PC-9 (cell line): ENCODE data around the gene ICE2. TPM values are rescaled to one million over a fixed set of nuclear protein-coding genes. Genes with fewer than 3 reads are reported as not detected.
A peak's percentile ranks its signal among the peaks of the same experiment; 100 is the strongest.

ENCODE experiments used
- BruUV-seq: library from RNA; stranded (reverse); fragments of 400-500 nt; replicated peaks from 2 replicates; lab custom pipeline; 2021; lab: Mats Ljungman, UMichigan
- CTCF ChIA-PET: fragments of 300-600 bp; sonication (Branson Sonifier 250); formaldehyde crosslinking; loops from one replicate; lab custom pipeline; 2022; ENCODE audit warnings: antibody characterized with exemption; lab: Charles Lee
- POLR2A ChIA-PET: fragments of 300-600 bp; sonication (Branson Sonifier 250); formaldehyde crosslinking; loops from one replicate; lab custom pipeline; 2022; ENCODE audit warnings: antibody characterized with exemption; ENCODE audit not compliant: unreplicated experiment; lab: Charles Lee
- DNase-seq, 2 experiments: peaks; one replicate each; pipeline versions ENCODE4 v3.0.0 to v3.0.0-alpha.2; 2015 to 2022; ENCODE audit warnings: mixed read lengths in 1 of 2
- H2AFZ ChIP-seq: fragments of 200-600 bp; sonication (generic); 2 replicates; pipeline ENCODE4 v1.8.1; 2017; ENCODE audit warnings: antibody characterized with exemption
- H3F3A ChIP-seq: fragments of 200-600 bp; sonication (generic); 2 replicates; pipeline ENCODE4 v1.8.1; 2017; ENCODE audit warnings: antibody characterized with exemption, mild to moderate bottlenecking, low read depth; ENCODE audit not compliant: insufficient read depth
- H3K27ac ChIP-seq: fragments of 200-600 bp; sonication (generic); 2 replicates; pipeline ENCODE4 v1.6.1; 2016; ENCODE audit warnings: mixed run types
- H3K27me3 ChIP-seq: fragments of 200-600 bp; sonication (generic); 2 replicates; pipeline ENCODE4 v1.6.1; 2016; ENCODE audit warnings: low read depth, mixed run types; ENCODE audit not compliant: insufficient read depth
- H3K36me3 ChIP-seq: fragments of 200-600 bp; sonication (generic); 2 replicates; pipeline ENCODE4 v1.6.1; 2016; ENCODE audit warnings: low read depth, mixed run types
- H3K4me1 ChIP-seq: fragments of 200-600 bp; sonication (generic); replicated peaks from 2 replicates; pipeline ENCODE4 v1.6.1; 2016; ENCODE audit warnings: mixed run types; ENCODE audit not compliant: insufficient read depth
- H3K4me2 ChIP-seq: fragments of 200-600 bp; sonication (generic); 2 replicates; pipeline ENCODE4 v1.6.1; 2017; ENCODE audit warnings: mixed run types
- H3K4me3 ChIP-seq: fragments of 200-600 bp; sonication (generic); 2 replicates; pipeline ENCODE4 v1.6.1; 2016; ENCODE audit warnings: mixed run types
- H3K79me2 ChIP-seq: fragments of 200-600 bp; sonication (generic); 2 replicates; pipeline ENCODE4 v1.6.1; 2017; ENCODE audit warnings: low read depth, mixed run types
- H3K9me2 ChIP-seq: fragments of 200-600 bp; sonication (generic); 2 replicates; pipeline ENCODE4 v1.8.1; 2017; ENCODE audit warnings: mild to moderate bottlenecking; ENCODE audit not compliant: insufficient read depth
- H3K9me3 ChIP-seq: fragments of 200-600 bp; sonication (generic); 2 replicates; pipeline ENCODE4 v1.8.1; 2016; ENCODE audit warnings: low read depth; ENCODE audit not compliant: insufficient read depth
- H4K20me1 ChIP-seq: fragments of 200-600 bp; sonication (generic); 2 replicates; pipeline ENCODE4 v1.8.1; 2017; ENCODE audit not compliant: insufficient read depth
- EZH2 ChIP-seq: fragments of 200-600 bp; sonication (generic); IDR thresholded peaks from 2 replicates; pipeline ENCODE4 v1.8.0; 2017; ENCODE audit warnings: antibody characterized with exemption, low read depth
- intact Hi-C: fragments of 100-400 bp; cut with micrococcal nuclease; formaldehyde crosslinking; loops from one replicate; pipeline ENCODE4 v1.10.0; 2022; ENCODE audit not compliant: unreplicated experiment
- total RNA-seq: library from RNA; stranded (reverse); gene quantifications from 2 replicates; pipeline ENCODE4 v1.2.3, GENCODE V29; 2021
- TF ChIP-seq, protein P1 (sequence below): fragments of 200-600 bp; sonication (generic); conservative IDR thresholded peaks from 2 replicates; pipeline ENCODE4 v1.6.1; 2017; ENCODE audit warnings: mixed run types, antibody characterized with exemption, mild to moderate bottlenecking, moderate library complexity

Gene ICE2
- total RNA-seq, 1 experiment from 2014 or later, result 67.5 TPM

DNA sequence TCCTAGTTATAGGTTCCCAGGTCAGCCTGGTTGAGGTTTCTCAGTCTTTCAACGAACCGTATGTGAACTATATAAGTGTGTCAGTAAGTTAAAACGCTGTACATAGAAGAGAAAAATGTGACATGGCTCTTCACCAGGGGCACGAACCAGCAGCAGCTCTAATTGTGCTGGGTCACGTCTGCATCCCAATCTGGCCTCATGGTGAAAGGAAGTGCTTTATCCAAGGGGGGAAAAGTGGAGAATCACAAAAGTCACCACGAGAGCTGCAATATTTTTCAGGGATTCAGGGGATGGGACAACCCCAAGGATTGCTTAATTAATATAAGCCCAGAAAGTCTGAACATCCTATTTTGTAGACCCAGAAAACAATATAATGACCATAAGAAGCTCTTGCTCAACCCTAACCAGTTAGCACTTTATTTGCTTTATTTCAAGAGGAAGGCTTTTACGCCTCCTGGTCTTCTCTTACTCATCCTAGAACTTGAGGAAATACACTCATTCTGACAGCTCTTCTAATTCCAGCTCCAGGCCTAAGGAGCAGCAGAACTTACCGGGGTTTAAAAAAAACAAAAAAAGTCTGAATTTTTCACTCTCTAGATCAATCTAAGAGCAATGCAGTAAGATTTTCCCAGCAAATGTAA, 97.7 kb downstream of the ICE2 start:
- H3K27me3 ChIP-seq, result no peaks in the 10 kb centered on the region
- peaks cover 54% of the 10 kb centered on the region for H3K79me2 ChIP-seq
- peak in 1 of 2 experiments; percentile 59 for DNase-seq
- ChIA-PET POLR2A (interaction anchor here (0.6 to 0.8 kb wide), 3 partner anchors 10 to 19 kb away, joined by 4 to 9 read pairs (median 7); no protein-coding TSS in a partner anchor), CTCF (no interaction called here)
- intact Hi-C loops, result no loop called here
- H3K9me3 ChIP-seq, result no peaks in the 10 kb centered on the region
- H3K36me3 ChIP-seq, result no peaks in the 10 kb centered on the region
- peaks cover 22% of the 10 kb centered on the region for H3F3A ChIP-seq
- TF ChIP-seq EZH2, result no peak
- TF ChIP-seq, protein P1, sequence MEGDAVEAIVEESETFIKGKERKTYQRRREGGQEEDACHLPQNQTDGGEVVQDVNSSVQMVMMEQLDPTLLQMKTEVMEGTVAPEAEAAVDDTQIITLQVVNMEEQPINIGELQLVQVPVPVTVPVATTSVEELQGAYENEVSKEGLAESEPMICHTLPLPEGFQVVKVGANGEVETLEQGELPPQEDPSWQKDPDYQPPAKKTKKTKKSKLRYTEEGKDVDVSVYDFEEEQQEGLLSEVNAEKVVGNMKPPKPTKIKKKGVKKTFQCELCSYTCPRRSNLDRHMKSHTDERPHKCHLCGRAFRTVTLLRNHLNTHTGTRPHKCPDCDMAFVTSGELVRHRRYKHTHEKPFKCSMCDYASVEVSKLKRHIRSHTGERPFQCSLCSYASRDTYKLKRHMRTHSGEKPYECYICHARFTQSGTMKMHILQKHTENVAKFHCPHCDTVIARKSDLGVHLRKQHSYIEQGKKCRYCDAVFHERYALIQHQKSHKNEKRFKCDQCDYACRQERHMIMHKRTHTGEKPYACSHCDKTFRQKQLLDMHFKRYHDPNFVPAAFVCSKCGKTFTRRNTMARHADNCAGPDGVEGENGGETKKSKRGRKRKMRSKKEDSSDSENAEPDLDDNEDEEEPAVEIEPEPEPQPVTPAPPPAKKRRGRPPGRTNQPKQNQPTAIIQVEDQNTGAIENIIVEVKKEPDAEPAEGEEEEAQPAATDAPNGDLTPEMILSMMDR, result no peak
- H3K4me1 ChIP-seq, result peaks cover 24% of the 10 kb centered on the region
- no peak overlapping the region for H3K4me3 ChIP-seq
- peak overlapping the region; percentile 90 for H3K27ac ChIP-seq
- BruUV-seq, result no TSS peak
- no peak overlapping the region for H3K4me2 ChIP-seq
- no peak overlapping the region for H2AFZ ChIP-seq
- H3K9me2 ChIP-seq, result no peaks in the 10 kb centered on the region
- H4K20me1 ChIP-seq, result no peaks in the 10 kb centered on the region; the same call in 1 of the 2 replicates

DNA sequence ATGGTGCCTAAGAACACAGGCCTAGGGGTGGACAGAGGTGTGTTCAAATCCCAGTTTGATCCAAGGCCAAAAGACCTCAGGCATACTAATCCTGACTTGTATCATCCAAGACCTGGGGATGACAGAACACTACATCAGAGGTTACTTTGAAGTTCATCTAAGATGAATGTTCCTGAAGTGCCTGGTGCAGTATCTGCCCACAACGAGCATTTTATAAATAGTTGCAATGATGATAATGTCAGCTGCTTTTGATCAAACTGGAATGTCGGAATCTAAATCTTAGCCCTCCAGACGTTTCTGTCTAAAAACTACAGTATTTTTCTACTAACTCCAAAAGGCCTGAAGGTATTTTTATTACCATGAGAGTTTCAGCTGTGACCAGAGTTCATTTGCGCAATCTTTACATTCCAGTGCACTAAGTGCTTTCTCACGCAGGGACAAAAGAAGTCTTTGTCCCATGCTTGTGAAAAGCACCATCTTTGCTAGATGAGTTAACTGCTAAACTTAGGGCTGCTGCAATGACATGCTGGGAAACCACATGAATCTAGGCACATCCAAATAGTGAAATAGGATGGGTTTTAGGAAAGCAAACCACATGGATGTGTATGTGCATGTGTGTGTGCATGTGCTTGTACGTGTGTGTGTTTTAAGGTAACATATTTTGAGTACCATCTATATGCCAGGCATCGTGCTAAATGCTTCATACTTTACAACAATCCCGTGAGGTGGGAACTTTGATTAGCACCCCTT, 99.2 kb downstream of the ICE2 start:
- Histone ChIP-seq H3K79me2 (peaks cover 43% of the 10 kb centered on the region), H3K36me3 (no peaks in the 10 kb centered on the region), H3K27me3 (no peaks in the 10 kb centered on the region), H3K9me3 (no peaks in the 10 kb centered on the region), H3K4me3 (no peak overlapping the region), H4K20me1 (no peaks in the 10 kb centered on the region), H3K27ac (peak overlapping the region; percentile 90), H3F3A (peaks cover 33% of the 10 kb centered on the region), H3K4me2 (peak overlapping the region; percentile 16; the same call in 1 of the 2 replicates), H3K4me1 (peaks cover 35% of the 10 kb centered on the region), H3K9me2 (no peaks in the 10 kb centered on the region), H2AFZ (no peak overlapping the region)
- BruUV-seq, result no TSS peak
- DNase-seq, result peak; percentile 56 to 86
- TF ChIP-seq, protein P1, result no peak
- TF ChIP-seq EZH2, result no peak
- ChIA-PET POLR2A (interaction anchor here (0.5 to 0.7 kb wide), 2 partner anchors 18 to 1079 kb away, joined by 3 to 4 read pairs; partner anchors contain the start of gene ANXA2), CTCF (no interaction called here)
- intact Hi-C loops, result loop anchor here (1.0 to 5.0 kb wide), 2 partner anchors 19 to 63 kb away; no protein-coding TSS in a partner anchor

DNA sequence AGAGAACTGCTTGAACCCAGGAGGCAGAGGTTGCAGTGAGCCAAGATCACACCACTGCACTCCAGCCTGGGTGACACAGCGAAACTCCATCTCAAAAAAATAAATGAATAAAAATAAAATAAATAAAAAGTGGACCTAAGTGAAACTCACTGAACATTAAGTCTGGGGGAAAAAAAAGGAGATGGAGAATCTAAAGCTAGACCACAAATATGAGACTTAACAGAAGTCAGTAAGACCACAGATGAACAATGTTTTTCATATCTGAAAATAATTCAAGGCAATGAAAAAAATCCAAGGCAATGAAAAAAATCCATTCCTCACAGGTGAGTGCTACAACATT, 99.8 kb downstream of the ICE2 start:
- CTCF ChIA-PET, result no interaction called here
- H4K20me1 ChIP-seq, result no peaks in the 10 kb centered on the region

More for the DNA sequence above, 99.8 kb downstream of the ICE2 start:
- POLR2A ChIA-PET, result interaction anchor here (0.5 kb wide), 1 partner anchor 1079 kb away, joined by 3 read pairs; no protein-coding TSS in a partner anchor
- TF ChIP-seq, protein P1, result no peak
- no peak for TF ChIP-seq EZH2
- no TSS peak for BruUV-seq
- peaks cover 38% of the 10 kb centered on the region for H3K4me1 ChIP-seq
- no peaks in the 10 kb centered on the region for H3K9me2 ChIP-seq
- H3K79me2 ChIP-seq, result peaks cover 40% of the 10 kb centered on the region
- no peak overlapping the region for H2AFZ ChIP-seq
- peak overlapping the region; percentile 90 for H3K27ac ChIP-seq
- H3K9me3 ChIP-seq, result no peaks in the 10 kb centered on the region
- intact Hi-C loops, result loop anchor here (1.0 to 5.0 kb wide), 2 partner anchors 19 to 63 kb away; no protein-coding TSS in a partner anchor
- H3K4me2 ChIP-seq, result 0 out of 2 replicates have a peak overlapping the region, but pooled peaks have one; percentile 16
- H3K27me3 ChIP-seq, result no peaks in the 10 kb centered on the region
- H3K36me3 ChIP-seq, result no peaks in the 10 kb centered on the region
- DNase-seq, result no peak
- peaks cover 35% of the 10 kb centered on the region for H3F3A ChIP-seq
- H3K4me3 ChIP-seq, result no peak overlapping the region
